ENCODE measurements around the gene TBCEL. TPM values are rescaled to one million over a fixed set of nuclear protein-coding genes. Genes with fewer than 3 reads are reported as not detected.
"Not testable (repeated sequence)": the region's sequence is repeated elsewhere in the genome, so short reads cannot be mapped to it uniquely, and the experiment has no call there.

TBCEL gene
- total RNA-seq, 2 experiments from 2014 or later = 7.8 to 10.0 TPM

DNA sequence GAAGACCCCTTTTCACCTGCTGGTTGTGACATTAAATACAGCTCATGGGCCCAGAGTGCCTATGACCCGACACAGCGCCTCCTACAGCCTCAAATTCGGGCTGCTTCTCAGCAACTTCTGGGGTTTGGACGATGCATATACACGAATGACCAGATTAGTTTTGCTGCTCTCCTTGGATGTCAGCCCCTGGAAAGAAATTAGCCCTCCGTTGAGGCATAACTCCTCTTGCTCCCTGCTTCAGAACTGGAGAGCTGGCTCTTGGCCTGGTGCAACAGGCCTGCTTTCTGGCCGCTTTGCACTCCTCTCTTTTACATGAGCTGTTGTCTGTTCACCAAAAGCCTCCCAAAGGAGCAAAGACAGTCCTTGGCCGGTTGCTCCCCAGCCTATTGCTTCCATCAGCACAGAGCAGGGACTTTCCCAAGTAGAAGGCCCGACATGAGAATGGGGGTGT, 80.4 kb downstream of the TBCEL start:
- Mint-ChIP-seq H3K9me3 (no peaks in the 10 kb centered on the region), H3K4me1 (no peaks in the 10 kb centered on the region), H3K27ac (no peak overlapping the region), H3K36me3 (no peaks in the 10 kb centered on the region), H3K27me3 (no peaks in the 10 kb centered on the region), H3K4me3 (no peak overlapping the region)
- DNase-seq = no peak

DNA sequence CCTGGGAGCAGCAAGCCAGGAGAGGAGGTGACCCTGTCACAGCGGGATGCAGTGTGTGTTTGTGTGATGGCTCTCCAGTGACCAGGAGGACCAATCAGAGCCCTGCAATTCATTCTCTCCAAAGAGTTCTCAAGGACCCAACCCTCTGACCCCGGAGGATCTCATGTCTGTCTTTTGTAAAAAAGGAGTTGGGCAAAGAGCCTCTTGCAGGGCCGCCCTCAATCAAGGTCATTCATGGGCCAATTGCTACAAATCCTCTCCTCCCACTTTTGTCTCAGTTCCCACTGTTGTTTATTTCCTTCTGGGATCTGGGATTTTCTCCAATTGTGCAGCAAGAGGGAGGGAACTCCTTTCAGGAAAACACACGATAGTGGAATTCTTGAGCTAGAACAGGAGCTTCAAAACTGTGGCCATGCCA, 81.2 kb downstream of the TBCEL start:
- DNase-seq = no peak
- Mint-ChIP-seq H3K4me3 (no peak overlapping the region), H3K27me3 (no peaks in the 10 kb centered on the region), H3K9me3 (no peaks in the 10 kb centered on the region), H3K27ac (no peak overlapping the region), H3K4me1 (no peaks in the 10 kb centered on the region), H3K36me3 (no peaks in the 10 kb centered on the region)

DNA sequence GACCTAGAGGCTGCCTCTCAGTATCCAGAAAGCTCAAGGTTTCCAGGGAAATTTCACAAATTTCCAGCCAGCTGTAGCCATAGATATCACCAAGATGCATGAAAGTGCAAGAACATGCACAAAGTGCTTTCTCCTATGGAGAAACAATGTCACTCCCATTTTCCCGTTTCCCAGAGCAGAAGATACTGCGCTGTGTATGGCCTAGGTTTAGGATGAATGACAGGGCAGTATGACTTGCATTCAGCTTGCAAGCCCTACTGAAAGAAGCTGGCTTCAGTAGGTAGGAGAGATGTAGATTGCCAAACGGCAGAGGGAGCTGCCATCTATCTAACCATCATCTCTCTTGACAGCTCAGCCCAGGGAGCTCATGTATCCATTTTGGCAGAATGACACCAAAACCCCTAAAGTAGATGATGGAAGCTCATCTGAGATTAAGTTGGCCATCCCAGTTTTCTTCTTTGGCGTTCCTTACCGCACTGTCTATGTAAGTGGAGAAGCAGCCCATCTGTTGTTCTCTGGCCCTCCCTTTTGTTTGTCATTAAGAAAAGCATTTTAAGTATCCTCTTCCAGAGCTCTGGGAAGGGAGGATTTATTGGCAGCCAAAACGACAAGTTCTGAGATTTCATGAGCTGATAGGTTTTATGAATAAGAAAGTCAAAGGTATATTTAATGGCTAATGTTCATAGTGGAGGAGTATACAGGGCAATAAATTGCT, 81.7 kb downstream of the TBCEL start:
- H3K4me1 Mint-ChIP-seq = no peaks in the 10 kb centered on the region

DNA sequence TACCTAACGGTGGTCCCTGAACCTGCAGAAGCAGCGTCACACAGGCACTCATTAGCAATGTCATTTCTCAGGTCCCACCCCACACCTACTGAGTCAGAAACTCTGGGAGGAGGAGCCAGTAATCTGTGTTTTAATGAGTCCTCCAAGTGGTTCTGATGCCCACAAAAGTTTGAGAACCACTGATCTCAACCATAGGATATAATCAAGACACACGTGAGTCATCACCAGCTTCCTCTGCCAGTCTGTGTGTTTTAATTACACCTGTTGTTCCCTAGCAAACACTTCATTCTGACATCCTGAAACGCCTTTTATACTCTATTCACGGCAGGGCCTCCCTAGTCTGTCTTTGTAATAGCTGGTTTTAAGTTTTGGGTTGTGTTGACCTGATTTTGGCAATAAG, 82.9 kb downstream of the TBCEL start:
- no peak for DNase-seq
- no peak overlapping the region for H3K4me3 Mint-ChIP-seq
- H3K9me3 Mint-ChIP-seq = no peaks in the 10 kb centered on the region
- no peaks in the 10 kb centered on the region for H3K4me1 Mint-ChIP-seq
- peaks cover 9% of the 10 kb centered on the region for H3K27me3 Mint-ChIP-seq
- no peaks in the 10 kb centered on the region for H3K36me3 Mint-ChIP-seq
- no peak overlapping the region for H3K27ac Mint-ChIP-seq

More for the DNA sequence above, 81.7 kb downstream of the TBCEL start:
- Mint-ChIP-seq H3K4me3 (no peak overlapping the region), H3K36me3 (no peaks in the 10 kb centered on the region), H3K27me3 (no peaks in the 10 kb centered on the region), H3K27ac (no peak overlapping the region), H3K9me3 (no peaks in the 10 kb centered on the region)
- DNase-seq = no peak

DNA sequence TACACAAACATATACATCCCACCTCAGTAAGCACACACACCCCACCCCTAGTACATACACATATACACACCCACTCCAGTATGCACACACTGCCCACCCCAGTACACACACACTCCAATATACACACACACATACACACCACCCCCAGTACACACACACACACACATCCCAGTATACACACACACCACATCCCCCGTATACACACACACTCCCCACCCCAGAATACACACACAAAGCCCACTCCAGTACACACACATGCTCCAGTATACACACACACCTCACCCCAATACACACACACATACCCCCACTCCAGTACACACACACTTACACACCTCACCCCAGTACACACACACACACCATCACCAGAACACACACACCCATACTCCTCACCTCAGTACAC, 84.5 kb downstream of the TBCEL start:
- no peak for DNase-seq
- Mint-ChIP-seq H3K4me1 (peaks cover 3% of the 10 kb centered on the region), H3K9me3 (no peaks in the 10 kb centered on the region)

DNA sequence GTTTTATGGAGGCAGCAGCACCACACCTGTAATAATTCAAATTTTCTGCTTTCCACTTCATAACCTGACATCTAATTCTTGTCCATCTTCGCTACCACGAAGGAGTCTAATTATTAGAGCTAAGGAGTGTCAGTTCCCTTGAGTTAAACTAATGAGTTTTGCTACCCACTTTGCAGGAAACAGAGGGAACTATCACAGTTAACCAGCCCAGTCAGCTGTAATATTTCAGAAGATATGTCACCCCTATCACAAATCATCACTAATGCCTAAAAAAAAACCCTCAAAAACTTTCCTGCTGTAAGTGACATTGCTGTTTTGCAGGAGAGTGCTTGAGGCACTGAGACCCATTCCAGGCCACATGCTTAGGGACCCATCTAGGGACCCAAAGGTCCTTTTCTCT, 85.6 kb downstream of the TBCEL start:
- Mint-ChIP-seq H3K36me3 (no peaks in the 10 kb centered on the region), H3K9me3 (no peaks in the 10 kb centered on the region), H3K27ac (no peak overlapping the region), H3K27me3 (peaks cover 23% of the 10 kb centered on the region), H3K4me1 (peaks cover 3% of the 10 kb centered on the region), H3K4me3 (no peak overlapping the region)
- DNase-seq = no peak

More for the DNA sequence above, 84.5 kb downstream of the TBCEL start:
- Mint-ChIP-seq H3K27ac (no peak overlapping the region), H3K27me3 (peaks cover 20% of the 10 kb centered on the region), H3K4me3 (no peak overlapping the region), H3K36me3 (no peaks in the 10 kb centered on the region)

DNA sequence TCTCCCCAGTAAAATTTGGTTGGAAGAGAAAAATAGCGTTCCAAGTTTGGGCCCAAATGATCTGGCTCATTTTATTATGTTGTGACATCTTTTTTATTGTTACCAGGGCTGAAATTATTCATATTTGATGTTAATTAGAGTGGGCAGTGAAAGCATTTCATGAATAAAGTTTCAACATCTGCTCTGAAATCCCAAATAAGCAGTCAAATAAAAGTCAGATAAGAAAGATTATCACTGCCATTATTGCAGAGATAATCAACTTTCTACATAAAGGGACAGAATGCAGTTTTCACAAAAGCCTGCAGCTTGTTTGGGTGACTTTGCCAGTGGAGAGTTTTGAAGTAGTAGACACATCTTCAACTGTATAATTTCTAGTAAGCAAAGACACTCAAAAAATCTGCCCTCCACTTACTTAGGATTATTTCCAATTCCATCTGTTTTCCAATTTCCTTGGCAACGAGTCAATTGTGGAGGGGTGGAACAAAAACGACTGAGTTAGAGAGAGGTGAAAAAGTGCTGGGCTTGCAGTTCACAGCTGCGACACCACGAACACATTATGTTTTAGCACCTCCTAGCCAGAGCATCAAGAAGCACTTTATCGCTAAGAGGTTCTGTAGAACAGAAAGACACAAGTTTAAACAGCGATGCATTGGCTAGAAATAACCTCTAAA, 86.1 kb downstream of the TBCEL start:
- Mint-ChIP-seq H3K4me3 (no peak overlapping the region), H3K27me3 (peaks cover 23% of the 10 kb centered on the region), H3K27ac (no peak overlapping the region), H3K36me3 (no peaks in the 10 kb centered on the region), H3K9me3 (no peaks in the 10 kb centered on the region), H3K4me1 (peaks cover 3% of the 10 kb centered on the region)
- no peak for DNase-seq

DNA sequence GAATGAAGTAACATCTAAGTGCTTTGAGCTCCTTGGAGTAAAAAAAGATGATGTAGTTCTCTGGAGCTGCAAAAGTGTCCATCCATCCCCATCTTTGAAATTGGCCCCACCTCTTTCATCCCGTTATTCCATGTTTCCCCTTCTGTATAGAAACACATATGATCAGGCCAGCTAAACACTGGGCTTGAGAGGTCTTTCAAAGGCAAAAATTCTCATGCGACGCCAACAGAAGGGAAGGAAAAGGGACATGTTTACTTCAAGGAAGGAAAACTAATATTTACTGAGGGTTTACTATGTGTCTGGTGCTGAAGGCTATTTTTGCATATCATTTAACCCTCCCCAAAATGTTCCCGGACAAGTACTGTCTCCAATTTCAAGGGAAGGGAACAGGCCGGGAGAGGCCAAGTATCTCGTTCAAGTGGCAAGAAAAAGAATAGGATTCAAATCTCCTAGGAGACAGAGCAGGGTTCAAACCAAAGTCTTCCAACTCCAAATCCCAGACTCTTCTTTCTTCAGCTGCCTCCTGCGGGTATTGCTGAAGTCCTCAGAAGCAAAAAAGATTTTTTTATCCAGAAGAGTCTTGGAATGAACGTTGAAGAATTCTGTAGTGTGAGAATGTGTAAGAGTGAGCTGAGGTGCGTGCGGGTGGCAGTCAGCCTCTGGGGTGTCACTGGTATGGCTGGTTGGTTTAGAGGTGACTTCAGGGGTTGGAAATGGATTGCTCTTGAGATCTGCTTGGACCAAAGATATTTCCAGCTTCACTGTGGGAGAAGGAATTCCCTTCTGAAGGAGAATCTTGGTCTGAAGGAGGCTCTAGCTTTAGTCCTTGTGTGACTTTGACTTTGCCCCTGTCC, 87.2 kb downstream of the TBCEL start:
- H3K27me3 Mint-ChIP-seq = peaks cover 23% of the 10 kb centered on the region
- no peaks in the 10 kb centered on the region for H3K9me3 Mint-ChIP-seq

DNA sequence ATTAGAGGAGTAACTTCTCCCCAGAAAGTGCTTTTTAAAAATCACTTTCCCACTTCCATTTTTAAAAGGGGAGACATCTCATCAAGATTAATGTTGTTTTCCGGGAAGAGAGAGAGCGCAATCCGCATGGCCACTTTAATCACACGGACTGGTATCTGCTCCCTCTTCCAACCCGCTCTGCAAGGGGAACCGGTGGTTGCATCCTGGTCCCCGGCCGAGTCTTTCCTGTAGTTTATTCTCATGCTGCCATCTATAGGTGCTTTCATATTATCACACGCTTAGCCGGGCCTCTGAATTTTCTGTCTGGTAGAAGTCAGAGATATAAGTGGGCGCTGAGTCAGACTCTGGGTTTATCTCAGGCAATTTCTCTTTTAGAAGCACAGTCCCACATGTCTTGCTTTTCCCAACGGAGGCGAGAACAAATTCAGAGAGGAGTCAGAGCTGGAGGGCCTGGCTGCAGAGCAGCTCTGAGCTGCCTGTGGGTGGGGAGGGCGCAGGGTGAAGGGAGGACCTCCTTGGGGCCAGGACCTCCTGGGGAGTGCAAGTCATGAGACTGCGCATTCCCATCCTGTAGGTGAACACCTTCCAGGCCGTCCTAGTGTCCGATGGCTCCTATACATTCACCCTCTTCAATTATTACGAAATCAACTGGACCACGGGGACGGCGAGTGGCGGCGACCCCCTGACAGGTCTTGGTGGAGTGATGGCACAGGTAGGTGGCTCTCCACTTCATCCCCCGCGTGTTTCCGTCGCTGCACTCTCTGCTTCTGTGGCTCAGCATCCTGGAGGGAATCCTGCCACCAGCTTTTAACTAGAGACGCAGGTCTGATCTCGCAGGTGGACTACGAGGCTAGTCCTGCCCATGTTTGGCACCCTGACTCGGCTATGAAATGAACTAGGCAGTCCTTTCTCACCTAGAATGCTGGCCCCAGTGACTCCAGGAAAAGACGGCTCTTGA, 88.9 kb downstream of the TBCEL start:
- H3K9me3 Mint-ChIP-seq = no peaks in the 10 kb centered on the region
- DNase-seq = peak; percentile 14
- H3K4me1 Mint-ChIP-seq = peaks cover 3% of the 10 kb centered on the region
- H3K27ac Mint-ChIP-seq = no peak overlapping the region
- H3K27me3 Mint-ChIP-seq = peaks cover 23% of the 10 kb centered on the region
- H3K4me3 Mint-ChIP-seq = no peak overlapping the region
- H3K36me3 Mint-ChIP-seq = no peaks in the 10 kb centered on the region

More for the DNA sequence above, 87.2 kb downstream of the TBCEL start:
- Mint-ChIP-seq H3K4me3 (no peak overlapping the region), H3K27ac (no peak overlapping the region), H3K36me3 (no peaks in the 10 kb centered on the region), H3K4me1 (peaks cover 3% of the 10 kb centered on the region)
- no peak for DNase-seq

DNA sequence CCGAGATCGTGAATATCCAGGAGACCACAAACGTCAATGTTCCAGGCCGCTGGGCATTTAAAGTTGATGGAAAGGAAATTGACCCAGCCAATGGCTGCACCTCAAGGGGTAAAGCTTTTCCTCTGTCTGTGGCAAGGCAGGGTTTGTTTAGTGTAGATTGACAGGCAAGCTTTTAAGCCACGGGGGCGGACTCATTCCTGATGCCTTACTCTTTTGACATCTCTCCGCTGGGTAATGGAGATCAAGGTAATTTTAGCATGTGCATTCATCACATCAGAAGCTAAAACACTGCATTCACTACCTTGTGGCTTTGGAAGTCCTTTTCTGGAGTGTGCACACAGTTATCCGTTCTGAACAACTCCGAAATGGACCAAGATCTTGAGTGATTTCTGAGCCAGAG, 89.7 kb downstream of the TBCEL start:
- Mint-ChIP-seq H3K27ac (no peak overlapping the region), H3K4me1 (peaks cover 3% of the 10 kb centered on the region), H3K4me3 (no peak overlapping the region), H3K27me3 (peaks cover 23% of the 10 kb centered on the region), H3K36me3 (no peaks in the 10 kb centered on the region), H3K9me3 (no peaks in the 10 kb centered on the region)
- DNase-seq = no peak

DNA sequence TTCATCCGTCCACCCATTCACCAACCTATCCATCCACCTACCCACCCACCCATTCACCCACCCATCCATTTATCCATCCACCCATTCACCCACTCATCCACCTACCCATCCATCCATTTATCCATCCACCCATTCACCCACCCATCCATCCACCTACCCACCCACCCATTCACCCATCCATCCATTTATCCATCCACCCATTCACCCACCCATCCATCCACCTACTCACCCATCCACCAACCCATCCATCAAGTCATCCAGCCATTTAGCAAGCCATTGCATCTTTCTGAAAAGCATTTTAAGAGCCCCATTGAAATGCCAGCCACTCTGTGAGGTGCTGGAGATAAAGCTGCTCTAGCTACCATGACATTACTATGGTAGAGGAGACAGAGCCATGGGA, 91.1 kb downstream of the TBCEL start:
- not testable (repeated sequence) for H3K4me1 Mint-ChIP-seq, H3K4me3 Mint-ChIP-seq, H3K27ac Mint-ChIP-seq, H3K9me3 Mint-ChIP-seq, H3K36me3 Mint-ChIP-seq, DNase-seq
- peaks cover 23% of the 10 kb centered on the region for H3K27me3 Mint-ChIP-seq

DNA sequence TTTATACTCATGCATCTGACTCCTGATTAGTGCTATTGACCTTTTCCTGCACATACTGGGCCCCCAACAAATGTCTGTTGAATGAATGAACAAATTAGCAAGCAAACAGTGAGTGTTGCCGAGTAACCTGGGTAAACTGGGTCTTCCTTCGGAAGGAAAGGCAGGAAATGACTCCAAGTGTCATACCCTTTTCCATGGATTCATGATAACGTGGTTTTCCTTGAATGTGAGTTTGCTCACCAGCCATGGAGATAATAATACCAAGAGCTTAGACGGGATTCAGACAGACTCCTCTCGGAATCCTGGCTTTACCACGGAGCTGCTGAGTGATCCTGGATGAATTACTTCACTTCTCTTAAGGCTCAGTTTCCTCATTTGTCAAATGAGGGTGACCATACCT, 93.9 kb downstream of the TBCEL start:
- Mint-ChIP-seq H3K27ac (no peak overlapping the region), H3K9me3 (peaks cover 2% of the 10 kb centered on the region), H3K4me1 (no peaks in the 10 kb centered on the region), H3K36me3 (no peaks in the 10 kb centered on the region), H3K4me3 (no peak overlapping the region), H3K27me3 (peaks cover 5% of the 10 kb centered on the region)
- no peak for DNase-seq

DNA sequence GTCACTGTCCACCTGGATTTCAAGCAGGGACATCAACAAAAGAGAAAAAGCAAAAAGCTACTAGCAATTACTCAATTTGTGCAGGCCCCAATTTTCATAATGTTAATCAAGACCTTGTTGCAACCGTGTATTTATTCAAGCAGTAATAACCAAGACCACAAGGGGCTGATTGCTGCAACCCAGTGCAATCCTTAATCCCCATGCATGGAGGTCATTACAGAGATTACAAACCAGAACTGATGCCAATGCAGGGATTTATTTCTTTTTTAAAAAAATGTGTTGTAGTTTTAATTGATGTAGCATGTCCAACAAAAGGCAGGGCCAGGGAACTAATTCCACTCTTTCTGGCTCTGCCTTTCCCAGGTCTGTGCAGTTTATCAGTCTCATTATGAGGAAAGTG, 95.5 kb downstream of the TBCEL start:
- peaks cover 2% of the 10 kb centered on the region for H3K9me3 Mint-ChIP-seq
- no peak for DNase-seq
- H3K36me3 Mint-ChIP-seq = no peaks in the 10 kb centered on the region
- no peak overlapping the region for H3K4me3 Mint-ChIP-seq
- H3K27ac Mint-ChIP-seq = no peak overlapping the region
- no peaks in the 10 kb centered on the region for H3K4me1 Mint-ChIP-seq
- H3K27me3 Mint-ChIP-seq = no peaks in the 10 kb centered on the region

DNA sequence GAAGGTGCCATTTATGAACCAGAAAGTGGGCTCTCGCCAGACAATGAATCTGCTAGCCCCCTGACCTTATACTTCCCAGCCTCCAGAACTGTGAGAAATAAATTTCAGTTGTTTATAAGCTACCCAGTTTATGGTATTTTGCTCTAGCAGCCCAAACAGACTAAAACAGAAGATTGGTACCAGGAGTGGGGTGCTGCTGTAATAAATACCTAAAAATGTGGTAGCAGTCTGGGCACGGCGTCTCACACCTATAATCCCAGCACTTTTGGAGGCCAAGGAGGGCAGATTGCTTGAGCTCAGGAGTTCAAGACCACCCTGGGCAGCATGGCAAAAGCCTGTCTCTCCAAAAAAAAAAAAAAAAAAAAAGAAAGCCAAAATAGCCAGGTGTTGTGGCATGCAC, 98.4 kb downstream of the TBCEL start:
- no peak for DNase-seq
- no peaks in the 10 kb centered on the region for H3K4me1 Mint-ChIP-seq

More for the DNA sequence above, 98.4 kb downstream of the TBCEL start:
- H3K27ac Mint-ChIP-seq = no peak overlapping the region
- H3K9me3 Mint-ChIP-seq = peaks cover 2% of the 10 kb centered on the region
- no peaks in the 10 kb centered on the region for H3K27me3 Mint-ChIP-seq
- no peak overlapping the region for H3K4me3 Mint-ChIP-seq
- H3K36me3 Mint-ChIP-seq = no peaks in the 10 kb centered on the region

Data from activated naive CD8-positive, alpha-beta T cell treated with anti-CD3 and anti-CD28 coated beads for 36 hours (primary cell).